ENCODE results near the gene CHEK2.
"Not testable (repeated sequence)": the region's sequence is repeated elsewhere in the genome, so short reads cannot be mapped to it uniquely, and the experiment has no call there.

The CHEK2 gene

GRCh38 chr22:28693041-28693760 is 48.4 kb downstream of the CHEK2 start:
- not testable (repeated sequence) for DNase-seq (ENCODE audit: low read depth in 2 of 2, low spot score in 1 of 2)

GRCh38 chr22:28689796-28690195 is 51.8 kb downstream of the CHEK2 start:
- DNase-seq (ENCODE audit: low read depth in 2 of 2, low spot score in 1 of 2), result not testable (repeated sequence)

GRCh38 chr22:28682966-28683365 is 58.7 kb downstream of the CHEK2 start:
- DNase-seq (ENCODE audit: low read depth in 2 of 2, low spot score in 1 of 2), result not testable (repeated sequence)

GRCh38 chr22:28680813-28681490 is 60.7 kb downstream of the CHEK2 start:
- not testable (repeated sequence) for DNase-seq (ENCODE audit: low read depth in 2 of 2, low spot score in 1 of 2)

GRCh38 chr22:28679611-28680287 is 61.9 kb downstream of the CHEK2 start, which contains the start of gene TTC28:
Gene TTC28 (minus strand): TSS chr22:28679840. CDS start chr22:28679723, 117 bp downstream.
- DNase-seq (ENCODE audit: low read depth in 2 of 2, low spot score in 1 of 2), result not testable (repeated sequence)

- DNase-seq (ENCODE audit: low read depth in 2 of 2, low spot score in 1 of 2), result not testable (repeated sequence)
These were observed 62.6 kb downstream of the CHEK2 start for GRCh38 chr22:28678778-28679610.

- not testable (repeated sequence) for DNase-seq (ENCODE audit: low read depth in 2 of 2, low spot score in 1 of 2)
These were observed 63.5 kb downstream of the CHEK2 start for GRCh38 chr22:28678170-28678569.

- DNase-seq (ENCODE audit: low read depth in 2 of 2, low spot score in 1 of 2), result no peak
These were observed 67.5 kb downstream of the CHEK2 start for GRCh38 chr22:28674121-28674563.

GRCh38 chr22:28670756-28671155 is 70.9 kb downstream of the CHEK2 start:
- no peak for DNase-seq (ENCODE audit: low read depth in 2 of 2, low spot score in 1 of 2)

GRCh38 chr22:28670161-28670560 is 71.5 kb downstream of the CHEK2 start:
- no peak for DNase-seq (ENCODE audit: low read depth in 2 of 2, low spot score in 1 of 2)

GRCh38 chr22:28669387-28669786 is 72.2 kb downstream of the CHEK2 start:
- no peak for DNase-seq (ENCODE audit: low read depth in 2 of 2, low spot score in 1 of 2)

GRCh38 chr22:28663569-28663942 is 78.1 kb downstream of the CHEK2 start:
- DNase-seq (ENCODE audit: low read depth in 2 of 2, low spot score in 1 of 2), result not testable (repeated sequence)

- DNase-seq (ENCODE audit: low read depth in 2 of 2, low spot score in 1 of 2), result no peak
These were observed 83.2 kb downstream of the CHEK2 start for GRCh38 chr22:28658448-28658847.

GRCh38 chr22:28656181-28656580 is 85.4 kb downstream of the CHEK2 start:
- no peak for DNase-seq (ENCODE audit: low read depth in 2 of 2, low spot score in 1 of 2)

- DNase-seq (ENCODE audit: low read depth in 2 of 2, low spot score in 1 of 2), result no peak
These were observed 91.2 kb downstream of the CHEK2 start for GRCh38 chr22:28650463-28650862.

GRCh38 chr22:28648792-28649191 is 92.8 kb downstream of the CHEK2 start:
- no peak for DNase-seq (ENCODE audit: low read depth in 2 of 2, low spot score in 1 of 2)

- DNase-seq (ENCODE audit: low read depth in 2 of 2, low spot score in 1 of 2), result no peak
These were observed 94.4 kb downstream of the CHEK2 start for GRCh38 chr22:28647216-28647615.

GRCh38 chr22:28639321-28639720 is 102.3 kb downstream of the CHEK2 start:
- no peak for DNase-seq (ENCODE audit: low read depth in 2 of 2, low spot score in 1 of 2)
